ENCODE results near the gene ZNF841.
"Not testable (repeated sequence)": the region's sequence is repeated elsewhere in the genome, so short reads cannot be mapped to it uniquely, and the experiment has no call there.

The ZNF841 gene

GRCh38 chr19:52095172-52096014, at the start of gene ZNF841:
Gene ZNF841, minus strand, starts transcription at chr19:52095765. Its CDS starts 10,964 bp downstream, at chr19:52084801.
- DNase-seq: peak; percentile 51

DNA sequence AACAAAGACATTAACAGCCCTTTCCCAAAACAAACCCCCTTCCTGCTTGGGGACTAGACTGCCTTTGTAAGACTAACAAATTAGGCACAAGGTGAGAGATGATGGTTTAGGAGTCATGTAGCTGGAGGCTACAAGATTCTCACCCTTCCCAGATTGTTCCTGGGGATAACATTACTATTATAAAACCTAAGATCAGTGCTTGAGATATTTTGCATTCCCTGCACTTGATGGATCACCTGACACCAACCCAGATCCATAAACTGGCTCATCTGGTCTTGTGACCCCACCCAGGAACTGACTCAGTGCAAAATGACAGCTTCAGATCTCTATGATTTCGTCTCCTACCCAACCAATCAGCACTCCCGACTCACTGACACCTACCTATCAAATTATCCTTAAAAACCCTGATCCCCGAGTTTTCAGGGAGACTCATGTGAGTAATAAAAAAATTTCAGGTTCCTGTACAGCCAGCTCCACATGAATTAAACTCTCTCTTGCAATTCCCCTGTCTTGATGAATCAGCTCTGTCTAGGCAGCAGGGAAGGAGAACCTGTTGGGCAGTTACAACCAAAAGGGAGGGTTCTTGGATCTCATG, 46.5 kb upstream of the ZNF841 start:
- no peak for DNase-seq

DNA sequence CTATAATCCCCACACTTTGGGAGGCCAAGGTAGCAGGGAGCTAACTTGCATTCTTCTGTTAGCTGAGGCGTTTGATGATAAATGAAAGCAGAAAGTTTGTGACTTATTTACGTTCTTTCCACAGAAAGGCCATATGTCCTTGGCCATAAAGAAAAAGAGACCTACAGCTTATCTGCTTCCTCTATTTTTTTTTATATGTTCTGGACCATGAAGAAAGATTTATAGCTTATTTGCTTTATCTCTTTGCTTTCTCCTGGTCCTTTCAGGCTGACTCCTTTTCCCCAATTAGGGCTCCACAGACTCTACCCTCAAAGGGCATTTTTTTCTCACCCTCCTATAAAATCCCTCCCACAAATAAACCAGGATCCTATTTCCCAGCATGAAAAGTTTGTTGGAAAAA, 45.6 kb upstream of the ZNF841 start:
- DNase-seq: no peak

- DNase-seq: no peak
Observed at GRCh38 chr19:52140032-52140710, 44.6 kb upstream of the ZNF841 start.

DNA sequence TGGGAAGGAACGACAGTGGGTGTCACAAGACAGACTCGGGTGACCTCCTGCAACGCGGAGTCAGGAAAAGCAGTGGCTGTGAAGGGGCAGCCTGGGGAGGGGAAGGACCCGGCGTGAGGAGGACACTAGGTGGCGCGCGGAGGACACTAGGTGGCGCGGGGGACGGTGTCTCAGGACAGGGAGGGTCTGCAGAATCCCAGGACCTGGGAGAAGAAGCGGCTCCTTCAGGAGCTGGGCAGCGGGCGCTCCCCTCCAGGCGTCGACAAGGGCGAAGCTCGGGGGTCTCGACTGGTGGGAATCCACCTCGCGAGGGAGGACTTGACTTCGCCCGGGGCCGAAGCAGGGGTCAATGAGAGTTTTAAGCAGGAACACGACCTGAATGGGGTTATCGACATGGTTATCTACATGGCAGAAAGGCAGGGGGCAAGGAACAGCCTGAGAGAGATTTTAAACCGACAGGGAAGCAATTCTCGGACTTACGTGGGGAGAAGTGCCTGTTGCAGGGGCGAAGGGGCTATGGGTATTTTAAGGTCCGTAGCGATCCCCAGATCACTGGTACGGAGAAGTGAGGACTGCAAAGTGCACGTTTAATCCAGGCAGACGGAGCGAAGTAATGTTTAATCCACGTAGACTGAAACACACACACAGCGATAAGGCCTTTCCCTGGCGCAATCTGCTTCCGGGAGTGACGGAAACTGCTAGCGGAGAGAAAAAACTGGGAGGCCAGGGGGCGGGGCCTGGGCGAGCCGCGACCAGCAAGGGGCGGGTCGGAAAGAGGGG, 43.9 kb upstream of the ZNF841 start, which contains the start of gene ZNF616:
Gene ZNF616, minus strand, starts transcription at position 687 of the 780 bp plus-strand sequence. CDS start 9,426 bp downstream, outside the sequence.
- peak; percentile 80 for DNase-seq

DNA sequence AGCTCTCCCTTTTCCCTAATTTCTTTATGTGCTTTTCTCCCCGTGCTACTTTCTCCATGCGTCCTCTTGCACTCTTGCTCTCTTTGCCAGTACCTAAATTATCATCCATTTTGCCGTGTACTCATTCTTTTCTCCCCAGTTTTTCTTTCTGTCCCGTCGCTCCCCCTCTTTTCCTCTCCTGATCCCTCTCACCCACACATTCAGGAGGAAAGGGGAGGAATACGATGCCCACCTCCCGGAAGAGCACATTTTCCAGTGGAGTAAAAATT, 43.4 kb upstream of the ZNF841 start:
- DNase-seq: no peak

- DNase-seq: peak; percentile 4
Observed at GRCh38 chr19:52138278-52138982, 42.9 kb upstream of the ZNF841 start.

- no peak for DNase-seq
Observed at GRCh38 chr19:52120286-52120685, 24.7 kb upstream of the ZNF841 start.

DNA sequence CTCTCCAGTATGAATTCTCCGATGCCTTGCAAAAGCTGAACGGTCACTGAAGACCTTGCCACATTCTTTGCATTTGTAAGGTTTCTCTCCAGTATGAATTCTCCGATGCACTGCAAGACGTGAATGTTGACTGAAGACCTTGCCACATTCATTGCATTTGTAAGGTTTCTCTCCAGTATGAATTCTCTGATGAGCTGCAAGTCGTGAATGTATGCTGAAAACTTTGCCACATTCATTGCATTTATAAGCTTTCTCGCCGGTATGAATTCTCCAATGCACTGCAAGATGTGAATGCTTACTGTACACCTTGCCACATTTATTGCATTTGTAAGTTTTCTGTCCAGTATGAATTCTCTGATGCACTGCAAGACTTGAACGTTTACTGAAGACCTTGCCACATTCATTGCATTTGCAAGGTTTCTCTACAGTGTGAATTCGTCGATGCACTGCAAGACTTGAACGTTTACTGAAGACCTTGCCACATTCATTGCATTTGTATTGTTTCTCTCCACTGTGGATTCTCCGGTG, 20.0 kb upstream of the ZNF841 start:
- DNase-seq: no peak

- DNase-seq: no peak
Observed at GRCh38 chr19:52114691-52115090, 19.1 kb upstream of the ZNF841 start.

DNA sequence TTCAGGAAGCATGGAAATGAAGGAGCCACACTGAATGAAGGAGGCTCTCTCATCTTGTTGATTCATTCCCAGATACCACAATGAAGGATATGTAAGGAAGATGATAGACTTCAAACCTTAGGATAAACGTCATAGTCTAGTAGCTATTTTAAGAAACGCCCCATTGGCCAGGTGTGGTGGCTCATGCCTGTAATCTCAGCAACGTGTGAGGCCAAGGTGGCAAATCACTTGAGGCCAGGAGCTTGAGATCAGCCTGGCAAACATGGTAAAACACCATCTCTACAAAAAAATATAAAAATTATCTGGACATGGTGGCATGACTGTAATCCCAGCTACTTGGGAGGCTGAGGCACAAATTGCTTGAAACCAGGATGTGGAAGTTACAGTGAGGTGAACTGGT, 17.1 kb upstream of the ZNF841 start:
- DNase-seq: no peak

DNA sequence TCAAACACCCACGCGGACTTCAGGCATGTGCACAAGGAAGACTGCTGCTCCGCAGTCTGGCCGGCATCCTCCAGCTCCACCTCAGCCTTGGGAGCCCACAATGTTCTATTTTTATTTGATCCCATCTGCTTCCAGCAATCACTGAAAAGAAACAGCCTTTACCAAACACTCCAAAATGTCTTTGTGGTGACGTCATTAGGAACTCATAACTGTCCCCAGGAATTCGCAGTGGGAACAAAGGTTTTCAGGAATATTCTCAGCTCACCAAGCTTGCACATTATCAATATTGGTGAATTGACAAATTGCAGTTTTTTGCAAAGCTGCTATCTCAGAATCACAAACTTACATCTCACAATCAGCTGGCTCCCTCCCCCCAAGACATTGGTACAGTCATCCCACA, 15.2 kb upstream of the ZNF841 start:
- DNase-seq: no peak

GRCh38 chr19:52102782-52103181, 7.2 kb upstream of the ZNF841 start:
- no peak for DNase-seq

GRCh38 chr19:52101866-52102562, 6.4 kb upstream of the ZNF841 start:
- no peak for DNase-seq

GRCh38 chr19:52099497-52100138, 4.1 kb upstream of the ZNF841 start:
- no peak for DNase-seq

- DNase-seq: not testable (repeated sequence)
Observed at GRCh38 chr19:52096416-52096815, 851 bp upstream of the ZNF841 start.

GRCh38 chr19:52094526-52095130, 937 bp downstream of the ZNF841 start:
- DNase-seq: no peak

DNA sequence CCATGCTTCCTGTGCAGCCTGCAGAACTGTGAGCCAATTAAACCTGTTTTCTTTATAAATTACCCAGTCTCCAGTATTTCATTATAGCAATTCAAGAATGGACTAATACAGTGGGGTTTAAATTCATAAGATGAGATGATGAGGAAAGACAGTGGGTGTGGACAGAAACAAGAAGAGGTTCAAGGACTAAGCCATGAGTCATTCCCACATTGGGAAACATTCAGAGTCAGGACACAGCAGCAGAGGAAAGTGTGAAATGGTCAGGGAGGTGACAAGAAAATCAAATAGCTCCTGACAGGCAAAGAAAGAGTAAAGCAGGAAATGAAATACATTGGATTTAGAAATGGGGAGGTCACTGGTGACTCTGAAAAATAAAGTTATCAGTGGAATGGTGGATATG, 9.1 kb downstream of the ZNF841 start:
- DNase-seq: no peak

- DNase-seq: no peak
Observed at GRCh38 chr19:52070496-52070895, 25.1 kb downstream of the ZNF841 start.

- no peak for DNase-seq
Observed at GRCh38 chr19:52069653-52070052, 25.9 kb downstream of the ZNF841 start.
